Measurements from ENCODE around the gene PDXP. TPM values are rescaled to one million over a fixed set of nuclear protein-coding genes. Genes with fewer than 3 reads are reported as not detected.
"Not testable (repeated sequence)": the region's sequence is repeated elsewhere in the genome, so short reads cannot be mapped to it uniquely, and the experiment has no call there.

PDXP gene, protein sequence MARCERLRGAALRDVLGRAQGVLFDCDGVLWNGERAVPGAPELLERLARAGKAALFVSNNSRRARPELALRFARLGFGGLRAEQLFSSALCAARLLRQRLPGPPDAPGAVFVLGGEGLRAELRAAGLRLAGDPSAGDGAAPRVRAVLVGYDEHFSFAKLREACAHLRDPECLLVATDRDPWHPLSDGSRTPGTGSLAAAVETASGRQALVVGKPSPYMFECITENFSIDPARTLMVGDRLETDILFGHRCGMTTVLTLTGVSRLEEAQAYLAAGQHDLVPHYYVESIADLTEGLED
- total RNA-seq: 10 to 100 TPM; 17.3 to 17.5 TPM
- long read RNA-seq, partial matches to known transcripts: 0 of 2 reads
- long read RNA-seq, other reads (novel, unspliced or antisense): 0 of 2 reads

DNA sequence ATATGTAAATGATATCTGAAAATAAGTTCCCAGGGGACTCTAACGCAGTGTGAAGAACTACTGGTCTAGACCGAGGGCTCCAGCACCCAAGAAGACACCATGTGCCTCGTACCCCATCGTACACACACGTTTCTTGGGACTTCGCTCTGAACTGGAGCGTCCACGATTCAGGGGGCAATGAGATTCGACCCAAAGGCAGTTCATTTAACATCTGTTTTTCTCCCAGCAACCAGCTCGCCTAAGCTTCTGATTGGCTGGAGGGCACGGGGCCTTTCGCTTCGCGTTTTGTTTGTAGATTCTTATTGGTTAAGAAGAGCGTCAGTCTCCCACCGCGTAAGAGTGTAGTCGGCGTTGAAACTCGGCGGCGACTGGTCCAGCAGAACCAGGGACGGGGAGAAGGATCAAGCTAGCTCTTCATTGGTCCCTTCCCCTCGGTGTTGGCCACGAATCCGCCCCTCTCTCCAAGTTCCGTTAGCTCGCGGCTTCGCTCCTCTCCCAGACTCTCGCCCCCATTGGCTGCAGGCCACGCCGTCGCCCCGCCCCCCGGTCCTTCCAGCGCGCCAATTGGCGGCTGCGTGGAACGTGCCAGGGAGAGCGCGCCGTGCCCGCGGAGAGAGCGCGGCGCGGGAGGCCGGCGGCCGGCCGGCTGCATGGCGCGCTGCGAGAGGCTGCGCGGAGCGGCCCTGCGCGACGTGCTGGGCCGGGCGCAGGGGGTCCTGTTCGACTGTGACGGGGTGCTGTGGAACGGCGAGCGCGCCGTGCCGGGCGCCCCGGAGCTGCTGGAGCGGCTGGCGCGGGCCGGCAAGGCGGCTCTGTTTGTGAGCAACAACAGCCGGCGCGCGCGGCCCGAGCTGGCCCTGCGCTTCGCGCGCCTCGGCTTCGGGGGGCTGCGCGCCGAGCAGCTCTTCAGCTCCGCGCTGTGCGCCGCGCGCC, at the start of gene PDXP:
Gene PDXP, plus strand, starts transcription at position 591 of the 933 bp plus-strand sequence. Its CDS starts 60 bp downstream, at position 651.
- peak; percentile 99 for DNase-seq
- peak; percentile 97 to 98 for ATAC-seq
- intact Hi-C loops (cut with DNase I): no loop called here

DNA sequence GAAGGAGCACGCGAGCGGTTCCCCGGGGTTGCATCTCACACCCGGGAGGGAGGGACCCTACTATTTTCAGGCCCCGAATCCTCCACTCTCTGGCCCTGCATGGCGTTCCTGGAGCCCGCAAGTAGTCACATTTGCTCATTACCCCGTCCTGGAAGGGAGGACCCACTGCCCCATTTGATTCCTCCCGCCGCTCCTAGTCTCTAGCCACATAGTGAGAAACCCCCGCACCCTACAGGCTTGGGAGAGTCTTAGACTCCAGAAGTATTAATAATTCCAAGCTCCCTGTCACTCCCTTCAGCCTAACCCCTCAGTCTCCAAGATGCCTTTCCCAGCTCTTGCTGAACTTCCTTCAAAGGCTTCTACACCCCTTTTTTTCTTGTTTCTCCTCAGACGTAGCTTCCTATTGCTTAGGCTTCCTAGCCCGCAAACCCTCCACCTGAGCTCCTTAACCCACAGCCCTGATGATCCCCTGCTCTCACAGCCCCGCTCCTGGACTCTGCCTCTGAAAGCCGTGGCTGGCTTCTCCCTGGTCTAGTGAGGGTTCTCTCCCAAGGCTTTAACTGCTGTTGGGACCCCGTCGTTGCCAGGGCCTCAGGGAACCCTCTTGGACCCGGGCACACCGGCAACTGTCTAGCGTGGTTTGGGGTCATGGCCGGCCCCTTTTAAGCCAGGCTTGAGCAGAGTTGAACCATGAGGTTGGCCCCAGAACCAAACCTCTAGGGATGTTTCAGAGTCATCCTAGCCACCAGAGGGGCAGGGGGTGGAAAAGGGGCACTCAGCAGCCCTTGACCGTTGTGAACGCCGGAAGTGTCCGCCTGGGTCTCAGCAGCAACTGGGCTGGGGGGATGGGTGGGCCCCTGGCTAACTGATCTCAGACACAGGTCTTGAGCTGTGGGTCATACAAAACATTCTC, 49.0 kb upstream of the PDXP start:
- ATAC-seq (no peak), DNase-seq (no peak)
- intact Hi-C loops (cut with DNase I): no loop called here

DNA sequence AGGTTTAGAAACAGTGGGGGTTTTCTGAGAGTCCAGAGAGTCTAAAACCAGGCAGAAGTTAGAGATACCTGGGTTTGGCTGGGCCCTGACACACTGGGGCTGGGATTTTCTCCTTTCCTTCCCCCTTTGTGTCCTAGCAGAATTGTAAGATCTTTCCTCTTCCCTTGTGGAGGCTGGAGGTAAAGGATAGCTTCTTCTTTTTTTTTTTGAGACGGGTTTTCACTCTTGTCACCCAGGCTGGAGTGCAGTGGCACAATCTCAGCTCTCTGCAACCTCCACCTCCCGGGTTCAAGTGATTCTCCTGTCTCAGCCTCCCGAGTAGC, 48.4 kb upstream of the PDXP start:
- ATAC-seq; DNase-seq; intact Hi-C loops (cut with DNase I): not testable (repeated sequence)

DNA sequence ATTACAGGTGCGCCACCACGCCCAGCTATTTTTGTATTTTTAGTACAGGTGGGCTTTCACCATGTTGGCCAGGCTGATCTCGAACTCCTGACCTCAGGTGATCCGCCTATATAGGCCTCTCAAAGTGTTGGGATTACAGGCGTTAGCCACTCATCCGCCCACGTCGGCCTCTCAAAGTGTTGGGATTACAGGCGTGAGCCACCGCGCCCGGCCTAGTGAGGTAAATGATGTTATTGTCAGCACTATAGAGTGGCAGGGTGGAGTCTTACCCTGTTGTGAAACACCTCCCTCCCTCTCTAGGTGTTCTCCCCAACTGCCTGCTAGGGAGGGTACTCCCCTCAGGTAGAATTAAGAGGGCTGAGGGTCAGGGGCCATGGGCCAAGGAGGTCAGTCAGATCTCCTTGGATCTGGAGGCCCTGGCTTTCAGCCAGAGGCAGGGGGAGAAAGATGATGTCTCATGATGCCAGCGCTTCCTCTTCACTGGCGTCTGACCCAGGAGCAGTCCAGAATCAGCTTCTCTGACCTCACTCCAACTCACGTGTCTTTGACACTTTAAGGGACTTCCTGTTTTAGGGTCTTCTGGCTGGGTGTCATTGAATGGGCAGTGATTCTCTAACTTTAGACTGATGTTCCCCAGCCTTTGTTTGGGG, 47.9 kb upstream of the PDXP start:
- no peak for ATAC-seq
- intact Hi-C loops (cut with DNase I): no loop called here
- no peak for DNase-seq

DNA sequence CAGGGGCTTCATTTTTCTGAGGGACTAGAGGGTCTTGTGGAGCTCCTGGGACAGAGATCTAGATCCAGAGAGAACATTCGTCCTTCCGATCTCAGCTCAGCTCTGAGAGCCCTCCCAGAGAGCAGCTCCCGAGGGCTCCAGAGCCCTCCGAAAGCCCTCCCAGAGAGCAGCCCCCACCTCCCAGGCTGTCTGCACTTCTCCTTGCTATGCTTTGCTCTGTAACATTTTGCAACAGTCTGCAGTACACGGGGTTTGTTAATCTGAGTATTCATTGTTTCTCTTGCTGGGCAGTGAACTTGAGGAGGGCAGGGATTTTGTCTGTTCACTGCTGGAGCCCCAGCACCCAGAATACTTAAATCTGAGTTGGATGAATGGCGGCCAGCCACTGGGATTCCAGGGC, 47.3 kb upstream of the PDXP start:
- intact Hi-C loops (cut with DNase I): no loop called here
- no peak for DNase-seq
- ATAC-seq: no peak

DNA sequence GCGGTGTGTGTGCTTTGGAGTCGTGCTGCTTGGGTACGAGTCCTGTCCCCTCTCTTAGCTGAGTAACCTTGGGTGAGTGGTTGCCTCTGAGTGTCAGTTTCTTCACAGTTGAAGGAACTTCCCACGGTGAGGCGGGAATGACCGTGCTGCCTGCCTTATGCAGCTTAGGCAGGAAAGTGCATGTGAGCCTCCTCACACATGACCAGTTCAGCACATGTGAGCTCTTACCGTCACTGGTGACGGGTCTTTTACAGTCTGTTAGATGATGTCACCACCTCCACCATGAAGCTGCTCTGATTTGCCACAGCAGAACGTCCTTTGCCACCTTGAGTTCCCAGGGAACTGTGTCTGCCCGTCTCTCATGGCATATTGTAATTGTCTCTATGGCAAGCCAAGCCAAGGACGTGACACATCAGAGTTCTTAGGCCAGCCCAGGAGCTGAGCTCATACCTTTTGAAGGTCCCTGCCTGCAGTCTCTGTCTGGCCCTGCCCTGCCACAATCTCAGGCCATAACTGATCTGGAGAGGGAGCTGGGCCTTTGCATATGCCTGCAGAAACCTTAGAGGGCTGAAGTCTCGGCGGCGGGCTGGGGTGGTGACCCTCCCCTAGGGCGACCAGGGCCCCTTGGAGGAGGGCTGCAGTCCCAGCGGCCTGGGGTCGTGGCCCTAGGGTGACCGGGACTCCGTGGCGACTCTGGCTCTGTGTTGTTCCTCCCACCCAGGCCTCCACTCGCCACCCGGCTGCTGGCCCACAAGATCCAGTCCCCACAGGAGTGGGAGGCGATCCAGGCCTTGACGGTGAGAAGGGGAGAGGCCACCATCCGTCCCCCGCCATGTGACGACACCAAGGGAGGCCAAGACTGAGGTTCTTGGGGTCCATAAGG, 42.1 kb upstream of the PDXP start:
- ATAC-seq: no peak
- no peak for DNase-seq
- intact Hi-C loops (cut with DNase I): no loop called here

DNA sequence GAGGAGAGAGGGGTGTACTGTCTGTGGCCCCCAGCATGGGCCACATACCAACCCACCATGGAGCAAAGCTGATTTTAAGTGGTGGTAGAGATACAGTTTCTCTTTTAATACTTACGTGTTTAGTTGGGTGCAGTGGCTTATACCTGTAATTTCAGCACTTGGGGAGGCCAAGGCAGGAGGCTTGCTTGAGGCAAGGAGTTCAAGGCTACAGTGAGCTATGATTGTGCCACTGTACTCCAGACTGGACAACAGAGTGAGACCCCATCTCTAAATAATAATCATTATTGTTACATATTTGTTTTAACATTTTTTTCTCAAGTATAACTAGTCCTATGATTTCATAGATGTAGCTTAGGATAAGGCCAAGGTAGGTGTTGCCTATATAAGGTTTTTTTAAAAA, 41.1 kb upstream of the PDXP start:
- intact Hi-C loops (cut with DNase I): no loop called here
- no peak for ATAC-seq

DNA sequence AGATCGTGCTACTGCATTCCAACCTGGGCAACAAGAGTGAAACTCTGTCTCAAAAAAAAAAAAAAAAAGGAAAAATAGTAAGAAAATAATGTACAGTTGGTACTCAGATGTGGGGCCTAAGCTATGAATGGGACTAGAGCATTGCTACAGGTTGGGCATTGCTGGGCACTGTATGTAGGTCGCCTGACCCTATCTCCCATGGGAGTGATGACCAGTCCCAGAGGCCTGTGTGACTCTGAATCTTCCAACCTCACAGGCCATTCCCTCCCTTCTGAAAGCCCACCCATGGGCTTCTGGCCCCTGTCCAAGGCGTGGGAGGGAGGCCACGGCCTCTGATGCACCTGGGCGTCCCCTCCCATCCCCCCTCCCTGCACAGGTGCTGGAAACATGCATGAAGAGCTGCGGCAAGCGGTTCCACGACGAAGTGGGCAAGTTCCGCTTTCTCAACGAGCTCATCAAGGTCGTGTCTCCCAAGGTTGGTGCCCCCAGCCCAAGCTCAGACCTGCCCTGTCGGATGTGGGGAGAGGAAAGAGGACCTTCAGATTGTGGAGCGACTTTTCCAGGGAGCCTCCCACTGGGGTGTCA, 40.4 kb upstream of the PDXP start:
- ATAC-seq (no peak), DNase-seq (no peak)
- intact Hi-C loops (cut with DNase I): no loop called here

More for the DNA sequence above, 41.1 kb upstream of the PDXP start:
- no peak for DNase-seq

DNA sequence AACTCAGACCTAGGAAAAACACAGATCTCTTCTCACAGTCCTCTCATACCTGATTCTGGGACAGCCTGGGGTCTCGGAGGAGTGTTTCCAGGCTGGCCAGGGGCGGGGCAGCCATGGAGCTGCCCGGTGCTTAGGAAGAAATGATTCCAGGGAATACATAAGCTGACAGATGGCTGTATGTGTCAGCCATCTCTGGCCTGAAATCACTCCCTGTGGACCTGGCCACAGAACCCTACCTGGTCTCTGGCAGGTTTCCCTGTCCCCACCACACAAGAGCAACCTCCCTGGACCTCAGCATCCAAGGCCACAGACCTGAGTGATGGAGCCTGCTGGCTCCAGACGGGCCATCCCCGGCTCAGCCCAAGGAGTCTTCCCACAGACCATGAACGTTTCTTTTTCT, 39.8 kb upstream of the PDXP start:
- ATAC-seq (no peak), DNase-seq (no peak)
- intact Hi-C loops (cut with DNase I): no loop called here

DNA sequence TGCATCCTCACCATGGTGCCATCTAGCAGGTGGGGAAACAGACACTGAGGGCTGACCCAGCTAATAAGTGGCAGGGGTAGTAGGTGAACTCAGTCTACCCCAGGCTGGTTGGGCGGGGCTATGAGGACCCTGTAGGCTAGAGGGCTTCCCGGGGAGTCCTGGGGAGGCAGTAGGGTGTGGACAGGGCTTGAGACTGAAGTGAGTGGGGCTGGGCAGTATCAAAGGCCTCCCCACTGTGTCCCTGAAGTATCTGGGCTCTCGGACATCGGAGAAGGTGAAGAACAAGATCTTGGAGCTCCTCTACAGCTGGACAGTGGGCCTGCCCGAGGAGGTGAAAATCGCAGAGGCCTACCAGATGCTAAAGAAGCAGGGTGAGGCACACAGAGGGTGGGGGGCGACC, 38.5 kb upstream of the PDXP start:
- intact Hi-C loops (cut with DNase I): no loop called here
- no peak for DNase-seq

DNA sequence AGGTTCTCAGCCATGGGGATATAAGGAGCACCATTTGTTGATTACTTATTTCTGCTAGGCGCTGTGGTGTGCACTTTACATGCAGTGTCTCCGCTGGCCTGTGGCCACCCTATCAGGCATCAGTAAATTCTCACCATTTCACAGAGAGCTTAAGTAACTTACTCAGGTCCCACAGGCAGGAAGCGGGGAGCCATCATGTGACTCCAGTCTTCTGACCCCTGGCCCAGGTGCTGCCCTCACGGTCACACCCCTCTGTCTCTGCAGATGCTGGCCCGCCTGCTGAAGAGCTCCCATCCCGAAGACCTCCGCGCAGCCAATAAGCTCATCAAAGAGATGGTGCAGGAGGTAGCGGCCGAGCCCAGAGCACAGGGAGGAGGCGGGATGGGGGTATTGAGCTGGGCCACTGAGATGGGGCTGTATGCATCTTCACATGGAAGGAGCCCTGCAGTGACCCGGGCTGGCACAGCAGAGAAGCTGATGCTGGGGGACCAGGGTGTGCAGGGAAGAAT, 37.1 kb upstream of the PDXP start:
- DNase-seq: no peak
- ATAC-seq: no peak
- intact Hi-C loops (cut with DNase I): no loop called here

More for the DNA sequence above, 38.5 kb upstream of the PDXP start:
- ATAC-seq: no peak

DNA sequence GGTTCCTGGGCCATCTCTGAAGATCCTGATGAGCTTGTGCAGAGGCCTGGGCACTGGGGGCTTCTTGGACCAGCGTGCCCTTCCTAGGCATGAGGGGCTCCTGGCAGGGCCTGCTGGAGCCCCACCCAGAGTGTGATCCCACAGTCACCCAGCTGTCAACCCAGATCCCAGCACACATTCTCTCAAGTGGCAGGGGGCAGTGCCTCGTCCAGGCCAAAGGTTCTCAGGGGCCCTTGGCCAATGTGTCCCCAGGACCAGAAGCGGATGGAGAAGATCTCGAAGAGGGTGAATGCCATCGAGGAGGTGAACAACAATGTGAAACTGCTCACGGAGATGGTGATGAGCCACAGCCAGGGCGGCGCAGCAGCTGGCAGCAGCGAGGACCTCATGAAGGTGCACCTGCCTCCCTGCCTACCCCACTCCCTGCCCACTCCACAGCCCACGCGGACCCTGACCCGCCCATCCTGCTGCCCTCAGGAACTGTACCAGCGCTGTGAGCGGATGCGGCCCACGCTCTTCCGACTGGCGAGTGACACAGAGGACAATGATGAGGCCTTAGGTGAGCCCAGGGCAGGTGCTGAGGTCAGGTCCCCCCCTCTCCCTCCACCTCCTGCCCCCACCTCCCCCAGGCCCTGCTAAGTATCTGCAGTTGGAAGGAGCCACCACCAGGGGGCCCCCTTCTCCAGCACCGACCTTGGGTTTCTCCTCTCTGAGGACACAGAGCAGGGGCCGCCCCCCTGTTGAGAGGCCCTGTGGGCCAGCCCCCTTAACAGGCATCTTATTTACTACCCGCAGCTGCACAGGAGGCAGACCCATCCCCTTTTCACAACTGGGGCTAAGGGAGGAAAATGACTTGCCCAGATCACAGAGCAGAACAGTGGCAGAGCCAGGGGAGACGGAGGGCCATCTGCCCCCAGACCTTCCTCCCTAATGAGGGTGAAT, 35.2 kb upstream of the PDXP start:
- intact Hi-C loops (cut with DNase I): no loop called here
- ATAC-seq (peak; percentile 54 to 64), DNase-seq (peak; percentile 71)

DNA sequence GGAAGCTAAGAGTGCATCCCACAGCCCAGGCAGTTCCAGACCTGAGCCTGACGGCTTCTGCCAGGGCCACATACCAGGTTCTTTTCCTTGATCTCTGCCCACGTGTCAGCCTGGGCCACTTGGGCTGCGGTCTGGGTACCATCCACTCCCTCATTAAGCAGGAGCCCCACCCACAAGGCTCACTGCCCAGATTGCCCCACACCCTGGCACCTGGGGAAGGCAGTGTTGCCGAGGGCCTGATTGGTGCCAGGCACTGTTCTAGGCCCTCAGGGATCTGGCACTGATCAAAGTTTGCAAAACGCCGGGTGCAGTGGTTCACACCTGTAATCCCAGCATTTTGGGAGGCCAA, 34.5 kb upstream of the PDXP start:
- DNase-seq (no peak), ATAC-seq (peak in 1 of 2 donors; percentile 13)
- intact Hi-C loops (cut with DNase I): no loop called here

DNA sequence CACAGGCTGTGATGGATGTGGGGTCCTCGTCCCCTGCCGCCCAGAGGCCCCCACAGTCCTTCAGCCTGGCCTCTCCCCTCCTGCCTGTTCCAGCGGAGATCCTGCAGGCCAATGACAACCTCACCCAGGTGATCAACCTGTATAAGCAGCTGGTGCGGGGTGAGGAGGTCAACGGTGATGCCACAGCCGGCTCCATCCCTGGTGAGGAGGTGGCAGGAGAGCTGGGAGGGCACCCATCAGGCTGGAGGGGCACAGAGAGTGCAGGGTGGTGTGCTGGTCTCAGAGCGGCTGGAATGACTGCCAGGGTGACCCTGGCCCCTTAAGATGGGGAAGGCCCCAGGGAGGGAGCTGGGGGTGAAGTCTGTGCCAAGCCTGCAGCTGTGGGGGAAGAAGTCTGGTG, 33.6 kb upstream of the PDXP start:
- ATAC-seq (no peak), DNase-seq (no peak)
- intact Hi-C loops (cut with DNase I): no loop called here

DNA sequence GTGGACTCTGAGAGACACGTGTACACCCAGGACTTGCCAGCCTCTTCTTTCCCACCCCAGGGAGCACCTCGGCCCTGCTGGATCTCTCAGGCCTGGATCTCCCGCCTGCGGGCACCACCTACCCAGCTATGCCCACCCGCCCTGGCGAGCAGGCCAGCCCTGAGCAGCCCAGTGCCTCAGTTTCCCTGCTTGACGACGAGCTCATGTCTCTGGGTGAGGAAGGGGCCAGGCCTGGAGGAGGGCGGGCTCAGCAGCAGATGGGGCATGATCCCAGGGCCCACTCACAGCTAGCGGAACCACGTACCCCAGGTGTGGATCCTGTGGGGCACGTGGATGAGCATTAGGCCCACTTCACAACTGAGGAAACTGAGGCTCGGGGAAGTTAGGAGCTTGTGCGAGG, 32.8 kb upstream of the PDXP start:
- intact Hi-C loops (cut with DNase I): no loop called here
- ATAC-seq (no peak), DNase-seq (no peak)

DNA sequence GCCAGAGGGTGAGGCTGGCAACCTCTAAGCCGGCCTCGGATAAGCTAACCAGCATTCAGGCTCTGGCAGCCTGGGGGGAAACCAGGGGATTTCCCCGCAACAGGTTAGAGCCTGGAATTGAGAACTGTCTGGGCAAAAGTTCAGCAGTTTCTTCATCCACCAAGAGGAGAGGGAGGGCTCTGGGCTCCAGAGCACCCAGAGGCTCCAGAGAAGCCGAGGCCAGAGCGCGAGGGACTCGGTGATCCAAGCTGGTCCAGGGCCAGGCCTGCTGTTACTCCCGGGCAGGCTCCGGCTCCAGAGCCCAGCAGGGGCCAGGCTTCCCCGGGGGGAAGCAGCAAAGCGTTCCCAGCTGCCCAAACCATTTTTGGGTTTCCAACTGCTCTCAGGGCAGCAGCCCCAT, 32.4 kb upstream of the PDXP start:
- DNase-seq (peak; percentile 68), ATAC-seq (peak; percentile 61 to 85)
- intact Hi-C loops (cut with DNase I): no loop called here

Measured in left cardiac atrium (tissue), 4 donors.